HepG2 (cell line): ENCODE results near the gene UBTD1. TPM values are rescaled to one million over a fixed set of nuclear protein-coding genes. Genes with fewer than 3 reads are reported as not detected.

Experiments used
- ATAC-seq: fragments of 200-7000 bp; cut with Tn5 transposase; 3 replicates; pipeline ENCODE4 v1.9.1; 2020; ENCODE audit warnings: mild to moderate bottlenecking, moderate library complexity
- BruUV-seq: library from RNA; stranded (reverse); fragments of 400-500 nt; replicated peaks from 2 replicates; lab custom pipeline; 2021; lab: Mats Ljungman, UMichigan
- CTCF ChIA-PET: fragments of 300-600 bp; formaldehyde crosslinking; extraction: SDS; loops from one replicate; lab custom pipeline; 2021; ENCODE audit warnings: low total read pairs, inconsistent platforms, low intra/inter-chr PET ratio; lab: Yijun Ruan, JAX
- POLR2A ChIA-PET: fragments of 350-600 bp; sonication (Branson Sonifier 250); formaldehyde crosslinking; loops from one replicate; lab custom pipeline; 2020; ENCODE audit warnings: antibody characterized with exemption, inconsistent platforms; lab: Yijun Ruan, JAX
- DNase-seq: peaks from one replicate; pipeline ENCODE4 v3.0.0-alpha.2; 2015; ENCODE audit warnings: low spot score
- FAIRE-seq: peaks from 3 replicates; lab custom pipeline; 2011; peaks lifted over from hg19 to GRCh38; lab: Jason Lieb, UNC
- H2AFZ ChIP-seq: one replicate; pipeline ENCODE4 v1.6.1; 2011; ENCODE audit warnings: low read length, inconsistent platforms
- H3K27ac ChIP-seq: fragments of 300-600 bp; 3 replicates; pipeline ENCODE4 v1.8.0; 2011; ENCODE audit warnings: mixed run types, mild to moderate bottlenecking, mixed read lengths, low read length, inconsistent platforms; ENCODE audit not compliant: insufficient read depth; ENCODE audit errors: extremely low read length
- H3K27me3 ChIP-seq, 2 experiments: fragments of 200-600 bp in 1 of 2; 2 replicates in 1 of 2; 3 replicates in 1 of 2; pipeline versions ENCODE4 v1.6.0 to v1.8.0; 2011; ENCODE audit warnings: low read length in 2 of 2, mild to moderate bottlenecking in 2 of 2, moderate library complexity in 2 of 2, inconsistent platforms in 1 of 2; ENCODE audit not compliant: insufficient read depth in 2 of 2, control insufficient read depth in 1 of 2
- H3K36me3 ChIP-seq, 2 experiments: fragments of 200-600 bp in 1 of 2; replicated peaks in 1 of 2; 2 replicates in 1 of 2; 3 replicates in 1 of 2; pipeline versions ENCODE4 v1.5.1 to v1.8.0; 2011; ENCODE audit warnings: low read length in 2 of 2, inconsistent platforms in 1 of 2; ENCODE audit not compliant: insufficient read depth in 2 of 2, control insufficient read depth in 1 of 2
- H3K4me1 ChIP-seq: 2 replicates; pipeline ENCODE4 v1.5.1; 2012; ENCODE audit warnings: low read length, inconsistent platforms; ENCODE audit not compliant: insufficient read depth
- H3K4me2 ChIP-seq: 2 replicates; pipeline ENCODE4 v1.6.0; 2011; ENCODE audit warnings: low read depth, low read length, inconsistent platforms
- H3K4me3 ChIP-seq, 3 experiments: fragments of 200-600 bp in 1 of 3; sonication (generic), shearing (Covaris generic) in 1 of 3; replicated peaks in 1 of 3; 2 replicates each; pipeline ENCODE4 v1.5.1; 2011 to 2016; ENCODE audit warnings: low read length in 3 of 3, inconsistent platforms in 2 of 3, low read depth in 2 of 3, mild to moderate bottlenecking in 2 of 3, control low read depth in 1 of 3, mixed read lengths in 1 of 3; ENCODE audit not compliant: insufficient read depth in 1 of 3
- H3K79me2 ChIP-seq: one replicate; pipeline ENCODE4 v1.6.1; 2011; ENCODE audit warnings: low read length, inconsistent platforms; ENCODE audit not compliant: insufficient read depth
- H3K9ac ChIP-seq: 2 replicates; pipeline ENCODE4 v1.6.0; 2011; ENCODE audit warnings: mild to moderate bottlenecking, low read depth, low read length, inconsistent platforms; ENCODE audit not compliant: insufficient read depth
- H3K9me3 ChIP-seq: 2 replicates; pipeline ENCODE4 v1.5.1; 2012; ENCODE audit warnings: mild to moderate bottlenecking, low read length
- H4K20me1 ChIP-seq: 2 replicates; pipeline ENCODE4 v1.6.0; 2011; ENCODE audit warnings: inconsistent platforms, mild to moderate bottlenecking, low read length, moderate library complexity; ENCODE audit not compliant: insufficient read depth
- ATF7 ChIP-seq, 2 experiments: fragments of 450-650 bp in 1 of 2; sonication (generic) in 1 of 2; formaldehyde crosslinking in 1 of 2; IDR thresholded peaks; 2 replicates each; pipeline versions ENCODE4 v1.4.0 to v1.6.1; 2016 to 2020; ENCODE audit warnings: antibody characterized with exemption in 1 of 2, mild to moderate bottlenecking in 1 of 2, missing genetic modification reagents in 1 of 2
- FOXP1 ChIP-seq, 2 experiments: fragments of 450-650 bp in 1 of 2; IDR thresholded peaks; 2 replicates each; pipeline ENCODE4 v1.6.1; 2017 to 2018; ENCODE audit warnings: antibody characterized with exemption in 1 of 2
- GLI4 ChIP-seq: sonication (generic); formaldehyde crosslinking; IDR thresholded peaks from 2 replicates; pipeline ENCODE4 v1.5.1; 2020; ENCODE audit warnings: missing genetic modification reagents, mild to moderate bottlenecking, moderate library complexity, borderline replicate concordance
- HOXA7 ChIP-seq: sonication (generic); formaldehyde crosslinking; IDR thresholded peaks from 2 replicates; pipeline ENCODE4 v1.8.1; 2022; ENCODE audit warnings: mild to moderate bottlenecking, missing genetic modification reagents, moderate library complexity
- KLF6 ChIP-seq: IDR thresholded peaks from 2 replicates; pipeline ENCODE4 v1.8.0; 2016; ENCODE audit warnings: missing biosample characterization, missing genetic modification reagents
- RFX5 ChIP-seq: IDR thresholded peaks from 2 replicates; pipeline ENCODE4 v1.6.1; 2011; ENCODE audit warnings: low read depth, low read length, improper control_type of control experiment
- STAG1 ChIP-seq: sonication (generic); formaldehyde crosslinking; IDR thresholded peaks from 2 replicates; pipeline ENCODE4 v1.4.0; 2020; ENCODE audit warnings: missing genetic modification reagents
- ZFP41 ChIP-seq: sonication (generic); formaldehyde crosslinking; IDR thresholded peaks from 2 replicates; pipeline ENCODE4 v1.4.0; 2020; ENCODE audit warnings: mild to moderate bottlenecking, missing genetic modification reagents, borderline replicate concordance
- ZNF180 ChIP-seq: sonication (generic); formaldehyde crosslinking; IDR thresholded peaks from 2 replicates; pipeline ENCODE4 v1.4.0; 2020; ENCODE audit warnings: low read depth, missing genetic modification reagents, borderline replicate concordance
- ZNF713 ChIP-seq: sonication (generic); formaldehyde crosslinking; IDR thresholded peaks from 2 replicates; pipeline ENCODE4 v1.4.0; 2020; ENCODE audit warnings: mild to moderate bottlenecking, missing genetic modification reagents
- ZNF768 ChIP-seq: sonication (generic); formaldehyde crosslinking; IDR thresholded peaks from 2 replicates; pipeline ENCODE4 v1.4.0; 2020; ENCODE audit warnings: missing genetic modification reagents
- WGBS: methylation state at CpG from one replicate; pipeline ENCODE4 v1.1.6; 2017; ENCODE audit warnings: low lambda C conversion rate; 5-methylcytosine and 5-hydroxymethylcytosine counted together
- in situ Hi-C: cut with HindIII; loops from 2 replicates; pipeline ENCODE4 v1.10.0; 2017; ENCODE audit warnings: low pct_unique_long_range_greater_than_20kb; ENCODE audit not compliant: extremely low pct_ligation_motif_present
- intact Hi-C: fragments of 100-400 bp; cut with micrococcal nuclease; formaldehyde crosslinking; loops from one replicate; pipeline ENCODE4 v1.10.0; 2022; ENCODE audit not compliant: unreplicated experiment
- polyA plus RNA-seq, 8 experiments: library from polyadenylated mRNA; depleted of rRNA in 3 of 8; stranded (reverse) in 7 of 8; unstranded in 1 of 8; fragments of >200 nt; fragmentation: Illumina TruSeq in 4 of 8; extraction: Trizol in 4 of 8; gene quantifications; 2 replicates each; pipeline versions ENCODE4 v1.2.1 to v1.2.3, GENCODE V29; 2011 to 2016; ENCODE audit warnings: low read depth in 4 of 8, missing spikeins in 1 of 8, mixed read lengths in 1 of 8; ENCODE audit not compliant: insufficient read depth in 1 of 8
- total RNA-seq, 5 experiments: library from RNA; depleted of rRNA; stranded (reverse); fragments of >200 nt; fragmentation: Illumina TruSeq; extraction: Trizol; gene quantifications; 2 replicates each; pipeline ENCODE4 v1.2.3, GENCODE V29; 2016; ENCODE audit warnings: low read depth in 1 of 5
- TF ChIP-seq, protein P1 (sequence below): sonication (generic); formaldehyde crosslinking; IDR thresholded peaks from 2 replicates; pipeline ENCODE4 v1.5.0; 2020; ENCODE audit warnings: mild to moderate bottlenecking, missing genetic modification reagents, moderate library complexity
- TF ChIP-seq, protein P2 (sequence below): sonication (generic); formaldehyde crosslinking; IDR thresholded peaks from 2 replicates; pipeline ENCODE4 v1.8.0; 2022; ENCODE audit warnings: low read depth, missing genetic modification reagents
- TF ChIP-seq, protein P3 (sequence below): sonication (generic); formaldehyde crosslinking; IDR thresholded peaks from 2 replicates; pipeline ENCODE4 v1.9.0; 2021; ENCODE audit warnings: missing genetic modification reagents, borderline replicate concordance

The UBTD1 gene
- total and polyA plus RNA-seq, 2 of the 13 experiments (the other 11 are each of a cell fraction or from before 2014, with no cell fraction given), result 7.9 to 10.0 TPM

DNA sequence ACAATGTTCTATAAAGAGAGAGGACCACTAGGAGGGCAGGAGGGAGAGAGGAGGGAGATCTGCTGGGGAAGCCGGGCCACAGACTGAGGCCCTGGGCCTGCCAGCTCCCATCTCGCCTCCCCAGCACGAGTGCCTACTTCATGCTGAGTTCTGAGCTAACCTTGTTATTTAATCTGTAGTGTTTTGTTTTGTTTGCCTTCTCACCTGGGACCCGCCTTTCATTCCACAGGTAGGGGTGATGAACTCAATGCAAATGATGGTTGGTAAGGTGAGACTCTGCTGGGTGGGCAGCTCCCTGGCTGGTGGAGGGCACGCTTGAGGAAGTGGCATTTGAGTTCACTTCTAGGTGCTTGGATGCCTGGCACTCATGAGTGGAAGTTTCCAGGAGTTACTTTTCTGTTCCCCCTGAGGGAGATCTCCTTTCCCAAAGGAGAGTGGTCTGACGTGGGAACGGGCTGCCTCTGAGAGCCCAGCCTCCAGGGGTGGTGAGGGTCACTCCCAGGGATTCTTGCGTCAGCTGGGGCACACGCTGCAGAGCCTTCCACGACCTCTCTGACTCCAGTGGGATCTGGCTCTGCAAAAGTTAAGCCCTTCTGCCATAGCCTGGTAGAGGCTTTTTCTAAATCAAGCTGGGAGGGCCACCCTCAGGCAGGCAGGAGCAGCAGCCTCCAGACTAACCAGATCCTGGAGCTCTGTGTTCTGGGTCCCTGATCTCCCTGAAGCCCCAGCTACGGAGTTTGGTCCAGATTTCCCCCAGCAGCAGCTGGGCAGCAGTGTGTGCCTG, 22.4 kb downstream of the UBTD1 start:
- no TSS peak for BruUV-seq
- H3K79me2 ChIP-seq, result no peaks in the 10 kb centered on the region
- H3K4me3 ChIP-seq, result no peak overlapping the region
- no peaks in the 10 kb centered on the region for H4K20me1 ChIP-seq
- H3K9me3 ChIP-seq, result no peaks in the 10 kb centered on the region
- no peak overlapping the region for H3K9ac ChIP-seq
- no peak for ATAC-seq
- H3K36me3 ChIP-seq, result no peaks in the 10 kb centered on the region
- H3K4me2 ChIP-seq, result no peak overlapping the region
- H3K27me3 ChIP-seq, result no peaks in the 10 kb centered on the region
- in situ Hi-C loops, result no loop called here
- H2AFZ ChIP-seq, result no peak overlapping the region
- DNase-seq, result no peak
- no peak overlapping the region for H3K27ac ChIP-seq
- no peak for FAIRE-seq
- 90% methylated on average over 10 of the region's 11 CpGs for WGBS
- peaks cover 21% of the 10 kb centered on the region for H3K4me1 ChIP-seq
- intact Hi-C loops, result no loop called here
- CTCF ChIA-PET, result no interaction called here
- POLR2A ChIA-PET, result interaction anchor here (1.1 kb wide), 1 partner anchor 21 kb away, joined by 3 read pairs; no protein-coding TSS in a partner anchor
- TF ChIP-seq ZNF180 (CRISPR knock-in tag) (no peak), ZFP41 (no peak), KLF6 (CRISPR knock-in tag) (no peak), ATF7 (IDR thresholded peaks at IDR 0.05) (no peak), ATF7 (CRISPR knock-in tag; IDR thresholded peaks at IDR 0.05) (no peak), ZNF768 (peak; percentile 22; the same call in 1 of the 2 replicates), ZNF713 (CRISPR knock-in tag) (no peak), GLI4 (CRISPR knock-in tag) (no peak), RFX5 (no peak), STAG1 (0 out of 2 replicates have a peak, but pooled peaks have one; percentile 9), HOXA7 (CRISPR knock-in tag) (no peak), FOXP1 (IDR thresholded peaks at IDR 0.05) (no peak), FOXP1 (CRISPR knock-in tag; IDR thresholded peaks at IDR 0.05) (no peak)
- TF ChIP-seq, protein P1, sequence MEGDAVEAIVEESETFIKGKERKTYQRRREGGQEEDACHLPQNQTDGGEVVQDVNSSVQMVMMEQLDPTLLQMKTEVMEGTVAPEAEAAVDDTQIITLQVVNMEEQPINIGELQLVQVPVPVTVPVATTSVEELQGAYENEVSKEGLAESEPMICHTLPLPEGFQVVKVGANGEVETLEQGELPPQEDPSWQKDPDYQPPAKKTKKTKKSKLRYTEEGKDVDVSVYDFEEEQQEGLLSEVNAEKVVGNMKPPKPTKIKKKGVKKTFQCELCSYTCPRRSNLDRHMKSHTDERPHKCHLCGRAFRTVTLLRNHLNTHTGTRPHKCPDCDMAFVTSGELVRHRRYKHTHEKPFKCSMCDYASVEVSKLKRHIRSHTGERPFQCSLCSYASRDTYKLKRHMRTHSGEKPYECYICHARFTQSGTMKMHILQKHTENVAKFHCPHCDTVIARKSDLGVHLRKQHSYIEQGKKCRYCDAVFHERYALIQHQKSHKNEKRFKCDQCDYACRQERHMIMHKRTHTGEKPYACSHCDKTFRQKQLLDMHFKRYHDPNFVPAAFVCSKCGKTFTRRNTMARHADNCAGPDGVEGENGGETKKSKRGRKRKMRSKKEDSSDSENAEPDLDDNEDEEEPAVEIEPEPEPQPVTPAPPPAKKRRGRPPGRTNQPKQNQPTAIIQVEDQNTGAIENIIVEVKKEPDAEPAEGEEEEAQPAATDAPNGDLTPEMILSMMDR, result peak; percentile 22; the same call in 1 of the 2 replicates
- TF ChIP-seq, protein P2, sequence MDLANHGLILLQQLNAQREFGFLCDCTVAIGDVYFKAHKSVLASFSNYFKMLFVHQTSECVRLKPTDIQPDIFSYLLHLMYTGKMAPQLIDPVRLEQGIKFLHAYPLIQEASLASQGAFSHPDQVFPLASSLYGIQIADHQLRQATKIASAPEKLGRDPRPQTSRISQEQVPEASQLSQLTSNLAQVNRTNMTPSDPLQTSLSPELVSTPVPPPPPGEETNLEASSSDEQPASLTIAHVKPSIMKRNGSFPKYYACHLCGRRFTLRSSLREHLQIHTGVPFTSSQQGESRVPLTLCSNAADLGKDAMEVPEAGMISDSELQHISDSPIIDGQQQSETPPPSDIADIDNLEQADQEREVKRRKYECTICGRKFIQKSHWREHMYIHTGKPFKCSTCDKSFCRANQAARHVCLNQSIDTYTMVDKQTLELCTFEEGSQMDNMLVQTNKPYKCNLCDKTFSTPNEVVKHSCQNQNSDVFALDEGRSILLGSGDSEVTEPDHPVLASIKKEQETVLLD, result no peak
- TF ChIP-seq, protein P3, sequence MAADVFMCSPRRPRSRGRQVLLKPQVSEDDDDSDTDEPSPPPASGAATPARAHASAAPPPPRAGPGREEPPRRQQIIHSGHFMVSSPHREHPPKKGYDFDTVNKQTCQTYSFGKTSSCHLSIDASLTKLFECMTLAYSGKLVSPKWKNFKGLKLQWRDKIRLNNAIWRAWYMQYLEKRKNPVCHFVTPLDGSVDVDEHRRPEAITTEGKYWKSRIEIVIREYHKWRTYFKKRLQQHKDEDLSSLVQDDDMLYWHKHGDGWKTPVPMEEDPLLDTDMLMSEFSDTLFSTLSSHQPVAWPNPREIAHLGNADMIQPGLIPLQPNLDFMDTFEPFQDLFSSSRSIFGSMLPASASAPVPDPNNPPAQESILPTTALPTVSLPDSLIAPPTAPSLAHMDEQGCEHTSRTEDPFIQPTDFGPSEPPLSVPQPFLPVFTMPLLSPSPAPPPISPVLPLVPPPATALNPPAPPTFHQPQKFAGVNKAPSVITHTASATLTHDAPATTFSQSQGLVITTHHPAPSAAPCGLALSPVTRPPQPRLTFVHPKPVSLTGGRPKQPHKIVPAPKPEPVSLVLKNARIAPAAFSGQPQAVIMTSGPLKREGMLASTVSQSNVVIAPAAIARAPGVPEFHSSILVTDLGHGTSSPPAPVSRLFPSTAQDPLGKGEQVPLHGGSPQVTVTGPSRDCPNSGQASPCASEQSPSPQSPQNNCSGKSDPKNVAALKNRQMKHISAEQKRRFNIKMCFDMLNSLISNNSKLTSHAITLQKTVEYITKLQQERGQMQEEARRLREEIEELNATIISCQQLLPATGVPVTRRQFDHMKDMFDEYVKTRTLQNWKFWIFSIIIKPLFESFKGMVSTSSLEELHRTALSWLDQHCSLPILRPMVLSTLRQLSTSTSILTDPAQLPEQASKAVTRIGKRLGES (CRISPR knock-in tag), result no peak
